ENCODE data around the gene NGEF. TPM values are rescaled to one million over a fixed set of nuclear protein-coding genes. Genes with fewer than 3 reads are reported as not detected.
A peak's percentile ranks its signal among the peaks of the same experiment; 100 is the strongest.

NGEF gene
- total RNA-seq, 1 donor from 2014 or later = 4.3 TPM

- Histone ChIP-seq H3F3A (ENCODE audit: low read depth) (no peaks in the 10 kb centered on the region), H4K20me1 (ENCODE audit: low read depth) (no peaks in the 10 kb centered on the region), H3K4me1 (no peaks in the 10 kb centered on the region), H3K27ac (no peak overlapping the region), H3K4me2 (no peak overlapping the region), H3K79me2 (ENCODE audit: low read depth) (no peaks in the 10 kb centered on the region), H3K9me3 (ENCODE audit: low read depth) (no peaks in the 10 kb centered on the region), H3K27me3 (no peaks in the 10 kb centered on the region), H3K36me3 (no peaks in the 10 kb centered on the region), H3K4me3 (no peak overlapping the region), H3K9ac (no peak overlapping the region), H2AFZ (replicated peaks) (no peak overlapping the region)
- Mint-ChIP-seq H3K4me1 (no peaks in the 10 kb centered on the region), H3K9me3 (peaks cover 8% of the 10 kb centered on the region), H3K36me3 (no peaks in the 10 kb centered on the region), H3K4me3 (no peak overlapping the region), H3K27ac (no peak overlapping the region), H3K27me3 (ENCODE audit: insufficient read depth, low read depth) (peaks cover 4% of the 10 kb centered on the region)
- TF ChIP-seq CTCF (IDR thresholded peaks at IDR 0.05) = no peak
- TF ChIP-seq EZH2phosphoT487 (IDR thresholded peaks at IDR 0.05) = no peak
- TF ChIP-seq EZH2 (IDR thresholded peaks at IDR 0.05) = no peak
- DNase-seq (ENCODE audit: low spot score) = no peak
These were observed 72.3 kb downstream of the NGEF start for GRCh38 chr2:232940724-232941123.

- no peaks in the 10 kb centered on the region for H3K79me2 ChIP-seq (ENCODE audit: low read depth)
- H2AFZ ChIP-seq (replicated peaks) = no peak overlapping the region
- Mint-ChIP-seq H3K4me1 (no peaks in the 10 kb centered on the region), H3K9me3 (peaks cover 8% of the 10 kb centered on the region), H3K4me3 (no peak overlapping the region), H3K27me3 (ENCODE audit: insufficient read depth, low read depth) (peaks cover 18% of the 10 kb centered on the region), H3K36me3 (no peaks in the 10 kb centered on the region), H3K27ac (no peak overlapping the region)
- no peak overlapping the region for H3K27ac ChIP-seq
- H3K9me3 ChIP-seq (ENCODE audit: low read depth) = no peaks in the 10 kb centered on the region
- no peaks in the 10 kb centered on the region for H4K20me1 ChIP-seq (ENCODE audit: low read depth)
- TF ChIP-seq EZH2phosphoT487 (IDR thresholded peaks at IDR 0.05) = no peak
- TF ChIP-seq EZH2 (IDR thresholded peaks at IDR 0.05) = no peak
- no peak overlapping the region for H3K4me2 ChIP-seq
- no peak for DNase-seq (ENCODE audit: low spot score)
- no peaks in the 10 kb centered on the region for H3F3A ChIP-seq (ENCODE audit: low read depth)
- H3K4me3 ChIP-seq = no peak overlapping the region
- H3K4me1 ChIP-seq = no peaks in the 10 kb centered on the region
- H3K27me3 ChIP-seq = peaks cover 6% of the 10 kb centered on the region
- no peak overlapping the region for H3K9ac ChIP-seq
- no peaks in the 10 kb centered on the region for H3K36me3 ChIP-seq
These were observed 75.7 kb downstream of the NGEF start for GRCh38 chr2:232937278-232937906.

- Mint-ChIP-seq H3K27me3 (ENCODE audit: insufficient read depth, low read depth) (peaks cover 36% of the 10 kb centered on the region), H3K36me3 (no peaks in the 10 kb centered on the region), H3K9me3 (no peaks in the 10 kb centered on the region), H3K4me1 (peaks cover 3% of the 10 kb centered on the region), H3K27ac (no peak overlapping the region), H3K4me3 (no peak overlapping the region)
- Histone ChIP-seq H3K9me3 (ENCODE audit: low read depth) (no peaks in the 10 kb centered on the region), H3K27ac (no peak overlapping the region), H3K9ac (no peak overlapping the region), H2AFZ (replicated peaks) (no peak overlapping the region), H3K4me1 (peaks cover 10% of the 10 kb centered on the region), H4K20me1 (ENCODE audit: low read depth) (peaks cover 5% of the 10 kb centered on the region), H3K4me2 (no peak overlapping the region), H3F3A (ENCODE audit: low read depth) (peaks cover 20% of the 10 kb centered on the region), H3K27me3 (peaks cover 62% of the 10 kb centered on the region), H3K4me3 (no peak overlapping the region), H3K79me2 (ENCODE audit: low read depth) (no peaks in the 10 kb centered on the region), H3K36me3 (no peaks in the 10 kb centered on the region)
- TF ChIP-seq EZH2 (IDR thresholded peaks at IDR 0.05) = no peak
- TF ChIP-seq EZH2phosphoT487 (IDR thresholded peaks at IDR 0.05) = no peak
- no peak for TF ChIP-seq CTCF (IDR thresholded peaks at IDR 0.05)
- no peak for DNase-seq (ENCODE audit: low spot score)
These were observed 81.4 kb downstream of the NGEF start for GRCh38 chr2:232931636-232932035.

- H3K27ac ChIP-seq = no peak overlapping the region
- Mint-ChIP-seq H3K36me3 (no peaks in the 10 kb centered on the region), H3K4me1 (peaks cover 19% of the 10 kb centered on the region), H3K9me3 (no peaks in the 10 kb centered on the region), H3K27ac (no peak overlapping the region), H3K4me3 (peak overlapping the region; percentile 86), H3K27me3 (ENCODE audit: insufficient read depth, low read depth) (peaks cover 47% of the 10 kb centered on the region)
- DNase-seq (ENCODE audit: low spot score) = no peak
- peaks cover 34% of the 10 kb centered on the region for H3F3A ChIP-seq (ENCODE audit: low read depth)
- H3K36me3 ChIP-seq = no peaks in the 10 kb centered on the region
- peaks cover 18% of the 10 kb centered on the region for H4K20me1 ChIP-seq (ENCODE audit: low read depth)
- no peak overlapping the region for H2AFZ ChIP-seq (replicated peaks)
- no peaks in the 10 kb centered on the region for H3K9me3 ChIP-seq (ENCODE audit: low read depth)
- H3K4me1 ChIP-seq = peaks cover 25% of the 10 kb centered on the region
- H3K4me2 ChIP-seq = no peak overlapping the region
- TF ChIP-seq CTCF (IDR thresholded peaks at IDR 0.05) = no peak
- TF ChIP-seq EZH2 (IDR thresholded peaks at IDR 0.05) = no peak
- TF ChIP-seq EZH2phosphoT487 (IDR thresholded peaks at IDR 0.05) = no peak
- H3K9ac ChIP-seq = no peak overlapping the region
- H3K79me2 ChIP-seq (ENCODE audit: low read depth) = no peaks in the 10 kb centered on the region
- no peak overlapping the region for H3K4me3 ChIP-seq
- H3K27me3 ChIP-seq = peaks cover 78% of the 10 kb centered on the region
These were observed 83.0 kb downstream of the NGEF start for GRCh38 chr2:232930059-232930400.

Measured in neural progenitor cell (in vitro differentiated cells).